Pancreas (tissue), 10 donors: ENCODE measurements around the gene DIP2C. TPM values are rescaled to one million over a fixed set of nuclear protein-coding genes. Genes with fewer than 3 reads are reported as not detected.

Source experiments
- ATAC-seq, 4 donors: fragments of 200-7000 bp; cut with Tn5 transposase; one replicate each; pipeline versions ENCODE4 v1.8.0 to v1.9.1; 2020; ENCODE audit warnings: mild to moderate bottlenecking in 4 of 4, moderate library complexity in 4 of 4
- DNase-seq, 6 donors: peaks; one replicate each; pipeline ENCODE4 v3.0.0-alpha.2; 2020
- FAIRE-seq: peaks from 2 replicates; lab custom pipeline; 2012; peaks lifted over from hg19 to GRCh38; lab: Jason Lieb, UNC
- H3K27ac ChIP-seq, 4 donors: fragments of 200-600 bp; sonication (generic); 1 replicate in 3 of 4; 2 replicates in 1 of 4; pipeline versions ENCODE4 v1.5.0 to v1.8.0; 2020
- H3K27me3 ChIP-seq, 4 donors: fragments of 200-600 bp; one replicate each; pipeline ENCODE4 v1.8.0; 2021
- H3K36me3 ChIP-seq, 3 donors: fragments of 200-600 bp; sonication (generic) in 1 of 3; one replicate each; pipeline versions ENCODE4 v1.5.0 to v1.8.0; 2020 to 2021
- H3K4me1 ChIP-seq, 3 donors: fragments of 200-600 bp; one replicate each; pipeline ENCODE4 v1.8.0; 2021
- H3K4me3 ChIP-seq, 4 donors: fragments of 200-600 bp; sonication (generic) in 2 of 4; one replicate each; pipeline versions ENCODE4 v1.5.0 to v1.8.0; 2020 to 2021
- H3K9me3 ChIP-seq, 4 donors: fragments of 200-600 bp; one replicate each; pipeline ENCODE4 v1.8.0; 2021
- CTCF ChIP-seq, 4 donors: fragments of 200-600 bp; sonication (generic) in 3 of 4; IDR thresholded peaks; one replicate each; pipeline versions ENCODE4 v1.5.0 to v1.8.0; 2021; ENCODE audit warnings: antibody characterized with exemption in 4 of 4
- WGBS, 2 donors: extraction: QIAGEN DNeasy Blood & Tissue Kit; methylation state at CpG; one replicate each; pipeline ENCODE4 v1.1.7; 2013; 5-methylcytosine and 5-hydroxymethylcytosine counted together
- intact Hi-C, 3 donors: fragments of 100-400 bp; cut with DNase I; formaldehyde crosslinking; loops; one replicate each; pipeline versions ENCODE4 v1.11.1 to v1.14.2; 2022
- polyA plus RNA-seq, 2 donors: library from polyadenylated mRNA; stranded (reverse); fragments of 200-250 nt; gene quantifications; one replicate each; pipeline ENCODE4 v1.2.3, GENCODE V29; 2013
- total RNA-seq, 6 donors: library from RNA; stranded (reverse); fragmentation: NEBNext Ultra II Directional in 4 of 6; extraction: Animal tissue kit (Norgen Biotek cat#: 25700) in 4 of 6; gene quantifications; one replicate each; pipeline versions ENCODE4 v1.2.1 to v1.2.4, GENCODE V29; 2021 to 2023
- donor health status: healthy with polysubstance abuse.
- donor health status: DM: no; HTN: no; CAD: no; lungs with moderate emphysema.
- donor health status: DM: no; HTN: no; CAD: no.
- donor health status: control.
- donor health status: control.
- donor health status: Bipolar disorder and iron deficiency.
- donor health status: DM: yes; HTN: yes; CAD: no.
- donor health status: DM: no; HTN: no; CAD: no.
- donor health status: DM: no; HTN: no; CAD: no.
- donor health status: DM: yes; HTN: yes; CAD: no.

Gene DIP2C
- total and polyA plus RNA-seq, 8 donors = 4.3 to 11.8 (median 7.3) TPM

- FAIRE-seq (no peak), DNase-seq (no peak), ATAC-seq (no peak)
- Histone ChIP-seq H3K27ac (no peak overlapping the region), H3K9me3 (no peaks in the 10 kb centered on the region), H3K4me3 (no peak overlapping the region), H3K27me3 (no peaks in the 10 kb centered on the region), H3K36me3 (peaks cover 0 to 10% (median 0%) of the 10 kb centered on the region in 3 donors), H3K4me1 (peaks cover 2 to 9% (median 3%) of the 10 kb centered on the region in 3 donors)
- 89% methylated on average over 13 of the region's 13 CpGs for WGBS, 2 donors
- no peak for TF ChIP-seq CTCF (IDR thresholded peaks at IDR 0.05)
- intact Hi-C loops = no loop called here
Observed at GRCh38 chr10:314381-314780, 375.1 kb downstream of the DIP2C start.

- Histone ChIP-seq H3K27me3 (no peaks in the 10 kb centered on the region), H3K9me3 (no peaks in the 10 kb centered on the region), H3K27ac (peak overlapping the region in 3 of 4 donors; percentile 29 to 57 (median 55)), H3K4me1 (peaks cover 19 to 32% (median 26%) of the 10 kb centered on the region in 3 donors), H3K4me3 (peak overlapping the region in 1 of 4 donors; percentile 15), H3K36me3 (no peaks in the 10 kb centered on the region)
- ATAC-seq = peak; percentile 18 to 54 (median 36)
- no peak for TF ChIP-seq CTCF (IDR thresholded peaks at IDR 0.05)
- DNase-seq = peak in 2 of 6 donors; percentile 25 to 54
- WGBS, 2 donors = 56 to 57% methylated on average over 14 of the region's 14 CpGs
- no peak for FAIRE-seq
- intact Hi-C loops = no loop called here
Observed at GRCh38 chr10:311901-312665, 377.4 kb downstream of the DIP2C start.

GRCh38 chr10:310976-311639, 378.4 kb downstream of the DIP2C start:
- H3K27me3 ChIP-seq = no peaks in the 10 kb centered on the region
- H3K4me3 ChIP-seq = no peak overlapping the region
- intact Hi-C loops = no loop called here
- no peak for TF ChIP-seq CTCF (IDR thresholded peaks at IDR 0.05)
- H3K36me3 ChIP-seq = no peaks in the 10 kb centered on the region
- H3K27ac ChIP-seq = peak overlapping the region in 2 of 4 donors; percentile 55 to 57
- ATAC-seq = no peak
- 94 to 95% methylated on average over 25 of the region's 25 CpGs for WGBS, 2 donors
- FAIRE-seq = no peak
- no peak for DNase-seq
- H3K9me3 ChIP-seq = no peaks in the 10 kb centered on the region
- peaks cover 24 to 41% (median 33%) of the 10 kb centered on the region in 3 donors for H3K4me1 ChIP-seq

- Histone ChIP-seq H3K36me3 (no peaks in the 10 kb centered on the region), H3K4me1 (peaks cover 24 to 44% (median 35%) of the 10 kb centered on the region in 3 donors), H3K4me3 (no peak overlapping the region), H3K9me3 (no peaks in the 10 kb centered on the region), H3K27me3 (no peaks in the 10 kb centered on the region), H3K27ac (no peak overlapping the region)
- DNase-seq (no peak), FAIRE-seq (no peak), ATAC-seq (no peak)
- intact Hi-C loops = no loop called here
- TF ChIP-seq CTCF (IDR thresholded peaks at IDR 0.05) = no peak
- WGBS, 2 donors = 80 to 89% methylated on average over 5 of the region's 5 CpGs
Observed at GRCh38 chr10:310371-310770, 379.1 kb downstream of the DIP2C start.
